ENCODE results near the gene DDX49.

The DDX49 gene

GRCh38 chr19:18941628-18942354, 22.3 kb downstream of the DDX49 start:
- peak; percentile 47 for DNase-seq

- no peak for DNase-seq
Measured at GRCh38 chr19:18942692-18943091, 23.2 kb downstream of the DDX49 start.

GRCh38 chr19:18943465-18943864, 23.9 kb downstream of the DDX49 start:
- DNase-seq: no peak

- DNase-seq: no peak
Measured at GRCh38 chr19:18945297-18945696, 25.8 kb downstream of the DDX49 start.

GRCh38 chr19:18946335-18946734, 26.8 kb downstream of the DDX49 start:
- no peak for DNase-seq

- DNase-seq: no peak
Measured at GRCh38 chr19:18946918-18947317, 27.4 kb downstream of the DDX49 start.

- no peak for DNase-seq
Measured at GRCh38 chr19:18948075-18948975, 28.8 kb downstream of the DDX49 start.

- DNase-seq: no peak
Measured at GRCh38 chr19:18948976-18949356, 29.5 kb downstream of the DDX49 start.

GRCh38 chr19:18949858-18950257, 30.3 kb downstream of the DDX49 start:
- no peak for DNase-seq

GRCh38 chr19:18951721-18952281, 32.3 kb downstream of the DDX49 start:
- no peak for DNase-seq

GRCh38 chr19:18952364-18953003, 33.0 kb downstream of the DDX49 start:
- DNase-seq: peak; percentile 38

GRCh38 chr19:18954094-18954493, 34.6 kb downstream of the DDX49 start:
- DNase-seq: no peak

- no peak for DNase-seq
Measured at GRCh38 chr19:18955042-18955441, 35.5 kb downstream of the DDX49 start.

- no peak for DNase-seq
Measured at GRCh38 chr19:18960370-18960769, 40.9 kb downstream of the DDX49 start.

- DNase-seq: no peak
Measured at GRCh38 chr19:18961767-18962620, 42.5 kb downstream of the DDX49 start.

- no peak for DNase-seq
Measured at GRCh38 chr19:18964121-18964520, 44.6 kb downstream of the DDX49 start.

- DNase-seq: no peak
Measured at GRCh38 chr19:18966307-18966706, 46.8 kb downstream of the DDX49 start.

GRCh38 chr19:18967358-18968146, 48.0 kb downstream of the DDX49 start:
- peak; percentile 57 for DNase-seq

- DNase-seq: no peak
Measured at GRCh38 chr19:18969931-18970659, 50.6 kb downstream of the DDX49 start.

GRCh38 chr19:18972301-18972811, 52.8 kb downstream of the DDX49 start:
- DNase-seq: no peak

Measured in right kidney (tissue), 1 donor.